Measurements from ENCODE around the gene LRRTM3.

Gene LRRTM3

DNA sequence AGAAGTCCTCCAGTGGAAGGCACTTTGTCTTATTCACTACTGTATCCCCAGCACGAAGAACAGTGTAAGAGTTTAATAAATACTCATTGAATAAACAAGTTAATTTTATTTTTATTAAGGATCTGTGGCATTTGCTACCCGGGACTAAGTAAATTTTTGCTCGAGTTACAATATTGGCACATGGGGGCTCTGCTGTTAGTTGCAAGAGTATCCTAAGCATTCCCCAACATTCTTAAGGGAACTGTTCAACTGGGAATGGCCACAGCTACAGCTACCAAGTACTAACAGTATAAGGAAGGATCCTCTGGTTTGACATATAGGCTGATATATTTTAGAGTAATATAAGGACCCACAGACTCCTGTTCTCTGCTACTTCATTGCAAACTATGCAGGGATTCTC lies 8.7 kb upstream of the LRRTM3 start:
- TF ChIP-seq, protein P1, sequence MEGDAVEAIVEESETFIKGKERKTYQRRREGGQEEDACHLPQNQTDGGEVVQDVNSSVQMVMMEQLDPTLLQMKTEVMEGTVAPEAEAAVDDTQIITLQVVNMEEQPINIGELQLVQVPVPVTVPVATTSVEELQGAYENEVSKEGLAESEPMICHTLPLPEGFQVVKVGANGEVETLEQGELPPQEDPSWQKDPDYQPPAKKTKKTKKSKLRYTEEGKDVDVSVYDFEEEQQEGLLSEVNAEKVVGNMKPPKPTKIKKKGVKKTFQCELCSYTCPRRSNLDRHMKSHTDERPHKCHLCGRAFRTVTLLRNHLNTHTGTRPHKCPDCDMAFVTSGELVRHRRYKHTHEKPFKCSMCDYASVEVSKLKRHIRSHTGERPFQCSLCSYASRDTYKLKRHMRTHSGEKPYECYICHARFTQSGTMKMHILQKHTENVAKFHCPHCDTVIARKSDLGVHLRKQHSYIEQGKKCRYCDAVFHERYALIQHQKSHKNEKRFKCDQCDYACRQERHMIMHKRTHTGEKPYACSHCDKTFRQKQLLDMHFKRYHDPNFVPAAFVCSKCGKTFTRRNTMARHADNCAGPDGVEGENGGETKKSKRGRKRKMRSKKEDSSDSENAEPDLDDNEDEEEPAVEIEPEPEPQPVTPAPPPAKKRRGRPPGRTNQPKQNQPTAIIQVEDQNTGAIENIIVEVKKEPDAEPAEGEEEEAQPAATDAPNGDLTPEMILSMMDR (IDR thresholded peaks at IDR 0.05; ENCODE audit: low read depth, low read length, poor library complexity, severe bottlenecking), result no peak
- no peak for TF ChIP-seq EZH2phosphoT487 (IDR thresholded peaks at IDR 0.05; ENCODE audit: borderline replicate concordance, low read length)
- no peaks in the 10 kb centered on the region for H3K36me3 ChIP-seq (ENCODE audit: control insufficient read depth, low read length)
- no peaks in the 10 kb centered on the region for H4K20me1 ChIP-seq (ENCODE audit: control insufficient read depth, insufficient read depth, low read depth, low read length)
- H3K4me3 ChIP-seq (ENCODE audit: low read length), result no peak overlapping the region
- no peak overlapping the region for H3K4me2 ChIP-seq (ENCODE audit: low read length)
- no peaks in the 10 kb centered on the region for H3K79me2 ChIP-seq (ENCODE audit: control insufficient read depth, low read length)
- H3F3A ChIP-seq (ENCODE audit: control insufficient read depth, insufficient read depth), result no peaks in the 10 kb centered on the region
- no peaks in the 10 kb centered on the region for H3K4me1 ChIP-seq (ENCODE audit: control insufficient read depth, low read length)
- no peaks in the 10 kb centered on the region for H3K9me2 ChIP-seq (replicated peaks; ENCODE audit: control insufficient read depth, low read length)
- no peaks in the 10 kb centered on the region for H3K9me3 ChIP-seq (ENCODE audit: control insufficient read depth, insufficient read depth, low read length)
- H3K27me3 ChIP-seq (ENCODE audit: control insufficient read depth, low read length), result no peaks in the 10 kb centered on the region
- no peak overlapping the region for H3K27ac ChIP-seq (ENCODE audit: low read depth, low read length)

DNA sequence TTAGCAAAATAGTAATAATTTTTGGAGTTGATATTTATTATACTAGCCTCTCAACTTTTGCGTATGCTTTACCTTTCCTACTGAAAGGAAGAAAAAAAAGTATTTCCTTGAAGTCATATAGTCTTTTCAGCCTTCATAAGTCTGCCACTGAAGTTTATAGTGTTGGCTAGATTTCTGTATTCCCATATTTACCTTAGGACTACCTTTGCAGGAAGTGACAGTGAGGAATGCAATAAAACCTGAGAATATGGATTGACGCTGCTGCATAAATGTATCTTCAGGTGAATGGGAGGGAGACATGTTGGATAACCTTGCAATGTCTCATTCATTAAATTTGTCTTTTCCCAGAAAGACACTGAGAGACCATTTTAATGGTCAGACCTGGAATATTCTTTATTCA lies 6.6 kb upstream of the LRRTM3 start:
- no peaks in the 10 kb centered on the region for H3K79me2 ChIP-seq (ENCODE audit: control insufficient read depth, low read length)

DNA sequence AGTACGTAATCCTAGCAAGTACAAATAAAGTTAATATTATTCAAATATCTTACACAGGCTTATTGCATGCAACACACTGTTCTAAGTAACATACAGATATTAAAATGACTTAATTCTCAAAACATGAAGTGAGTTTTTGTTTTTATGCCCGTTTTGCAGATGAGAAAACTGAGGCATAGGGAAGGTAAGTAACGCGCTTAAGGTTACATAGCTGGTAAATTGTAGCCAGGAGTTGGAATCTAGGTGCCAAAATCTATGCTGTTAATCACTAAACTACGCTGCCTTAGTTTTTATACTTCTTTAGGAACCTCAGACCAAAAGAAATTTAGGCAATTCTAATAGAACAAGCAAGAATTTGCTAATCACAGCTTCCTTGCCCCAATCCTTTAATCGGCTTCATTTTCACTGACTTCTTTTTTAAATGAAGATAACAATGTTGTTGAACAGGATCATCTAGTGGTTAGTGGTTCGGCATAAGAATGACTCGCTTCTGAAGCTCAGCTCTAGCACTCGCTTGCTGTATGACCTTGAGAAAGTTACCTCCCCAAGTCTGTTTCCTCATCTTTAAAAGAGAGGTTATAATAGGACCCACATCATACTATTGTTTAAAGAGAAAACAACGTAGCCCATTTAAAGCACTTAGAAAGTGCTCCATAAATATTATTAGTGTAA lies 1.0 kb upstream of the LRRTM3 start:
- Histone ChIP-seq H3K4me3 (ENCODE audit: low read length) (no peak overlapping the region), H3K4me2 (ENCODE audit: low read length) (no peak overlapping the region), H3K27ac (ENCODE audit: low read depth, low read length) (no peak overlapping the region), H3K4me1 (ENCODE audit: control insufficient read depth, low read length) (no peaks in the 10 kb centered on the region), H3K9me3 (ENCODE audit: control insufficient read depth, insufficient read depth, low read length) (no peaks in the 10 kb centered on the region), H3K36me3 (ENCODE audit: control insufficient read depth, low read length) (no peaks in the 10 kb centered on the region), H3F3A (ENCODE audit: control insufficient read depth, insufficient read depth) (no peaks in the 10 kb centered on the region), H3K79me2 (ENCODE audit: control insufficient read depth, low read length) (no peaks in the 10 kb centered on the region), H3K9me2 (replicated peaks; ENCODE audit: control insufficient read depth, low read length) (no peaks in the 10 kb centered on the region), H3K27me3 (ENCODE audit: control insufficient read depth, low read length) (peaks cover 37% of the 10 kb centered on the region), H4K20me1 (ENCODE audit: control insufficient read depth, insufficient read depth, low read depth, low read length) (no peaks in the 10 kb centered on the region)
- TF ChIP-seq, protein P1 (IDR thresholded peaks at IDR 0.05; ENCODE audit: low read depth, low read length, poor library complexity, severe bottlenecking), result no peak
- TF ChIP-seq EZH2phosphoT487 (IDR thresholded peaks at IDR 0.05; ENCODE audit: borderline replicate concordance, low read length), result no peak

More for the DNA sequence above, 6.6 kb upstream of the LRRTM3 start:
- H3F3A ChIP-seq (ENCODE audit: control insufficient read depth, insufficient read depth), result no peaks in the 10 kb centered on the region
- no peaks in the 10 kb centered on the region for H3K27me3 ChIP-seq (ENCODE audit: control insufficient read depth, low read length)
- H3K9me2 ChIP-seq (replicated peaks; ENCODE audit: control insufficient read depth, low read length), result no peaks in the 10 kb centered on the region
- no peaks in the 10 kb centered on the region for H3K4me1 ChIP-seq (ENCODE audit: control insufficient read depth, low read length)
- no peaks in the 10 kb centered on the region for H3K36me3 ChIP-seq (ENCODE audit: control insufficient read depth, low read length)
- H3K9me3 ChIP-seq (ENCODE audit: control insufficient read depth, insufficient read depth, low read length), result no peaks in the 10 kb centered on the region
- H4K20me1 ChIP-seq (ENCODE audit: control insufficient read depth, insufficient read depth, low read depth, low read length), result no peaks in the 10 kb centered on the region
- H3K27ac ChIP-seq (ENCODE audit: low read depth, low read length), result no peak overlapping the region
- TF ChIP-seq, protein P1 (IDR thresholded peaks at IDR 0.05; ENCODE audit: low read depth, low read length, poor library complexity, severe bottlenecking), result no peak
- TF ChIP-seq EZH2phosphoT487 (IDR thresholded peaks at IDR 0.05; ENCODE audit: borderline replicate concordance, low read length), result no peak
- H3K4me2 ChIP-seq (ENCODE audit: low read length), result no peak overlapping the region
- H3K4me3 ChIP-seq (ENCODE audit: low read length), result no peak overlapping the region
